Esophagus muscularis mucosa (tissue), 3 donors: Measurements from ENCODE around the gene FTCDNL1.

Experiments used
- CTCF ChIP-seq, 3 experiments: fragments of 200-600 bp in 2 of 3; fragments of 450-650 bp in 1 of 3; sonication (generic) in 2 of 3; IDR thresholded peaks; one replicate each; pipeline ENCODE4 v1.5.1; 2017 to 2019; ENCODE audit warnings: antibody characterized with exemption in 3 of 3, mild to moderate bottlenecking in 2 of 3, moderate library complexity in 1 of 3
- EP300 ChIP-seq: sonication (generic); formaldehyde crosslinking; IDR thresholded peaks from one replicate; pipeline ENCODE4 v1.6.1; 2017; ENCODE audit warnings: antibody characterized with exemption

GRCh38 chr2:199841409-199841808 is 9.6 kb downstream of the FTCDNL1 start:
- no peak for TF ChIP-seq CTCF (IDR thresholded peaks at IDR 0.05)
- TF ChIP-seq EP300: no peak
